Activated T-helper 2 cell treated with anti-CD3 and anti-CD28 coated beads, Interferon-gamma antibody, Interleukin-2, Interleukin-4, amounts not matched to agents 10 μg/mL and 5 μg/mL and 100 μg/mL, durations not matched to agents 14 hours and 24 hours and 36 hours (primary cell): ENCODE results near the gene NSUN6. TPM values are rescaled to one million over a fixed set of nuclear protein-coding genes. Genes with fewer than 3 reads are reported as not detected.

Source experiments
- total RNA-seq: library from RNA; stranded (reverse); gene quantifications from 2 replicates; pipeline ENCODE4 v1.2.3, GENCODE V29; 2022

The NSUN6 gene
- total RNA-seq, 1 donor from 2014 or later: 13.7 TPM

Other genes starting within 250 kb of the NSUN6 start
- gene ARL5B, start 7.8 kb upstream of the NSUN6 start, total RNA-seq: 26.1 and 26.4 TPM in 2 replicates